GM12872 (cell line): ENCODE results near the gene USP11.

Source experiments
- CTCF ChIP-seq: IDR thresholded peaks from 3 replicates; pipeline ENCODE4 v1.5.1; 2011; ENCODE audit warnings: low read depth, mild to moderate bottlenecking, low read length, moderate library complexity; ENCODE audit not compliant: insufficient read depth

The USP11 gene

GRCh38 chrX:47232803-47233332 lies at the start of gene USP11:
TSS of gene USP11 (plus strand) at chrX:47233009. CDS start at chrX:47233044, 35 bp downstream.
- TF ChIP-seq CTCF, result no peak

GRCh38 chrX:47184486-47184885 lies 48.3 kb upstream of the USP11 start:
- no peak for TF ChIP-seq CTCF

- TF ChIP-seq CTCF, result no peak
Observed at GRCh38 chrX:47185241-47185640, 47.6 kb upstream of the USP11 start.

- TF ChIP-seq CTCF, result no peak
Observed at GRCh38 chrX:47186096-47186740, 46.6 kb upstream of the USP11 start.

GRCh38 chrX:47187106-47187677 lies 45.6 kb upstream of the USP11 start:
- no peak for TF ChIP-seq CTCF

GRCh38 chrX:47189906-47190305 lies 42.9 kb upstream of the USP11 start:
- no peak for TF ChIP-seq CTCF

- no peak for TF ChIP-seq CTCF
Observed at GRCh38 chrX:47190445-47191269, 42.2 kb upstream of the USP11 start.
